ENCODE data around the gene ARSI.
A peak's percentile ranks its signal among the peaks of the same experiment; 100 is the strongest.

ARSI gene

GRCh38 chr5:150326707-150327106 is 24.0 kb upstream of the ARSI start:
- no peak for DNase-seq

GRCh38 chr5:150325426-150325825 is 22.7 kb upstream of the ARSI start:
- no peak for DNase-seq

- DNase-seq, result no peak
Measured at GRCh38 chr5:150323819-150324218, 21.1 kb upstream of the ARSI start.

- DNase-seq, result no peak
Measured at GRCh38 chr5:150323092-150323491, 20.4 kb upstream of the ARSI start.

GRCh38 chr5:150322202-150322601 is 19.5 kb upstream of the ARSI start:
- no peak for DNase-seq

GRCh38 chr5:150321784-150322183 is 19.1 kb upstream of the ARSI start:
- no peak for DNase-seq

GRCh38 chr5:150321211-150321610 is 18.5 kb upstream of the ARSI start:
- DNase-seq, result no peak

- DNase-seq, result peak; percentile 72
Measured at GRCh38 chr5:150320044-150320613, 17.4 kb upstream of the ARSI start.

- DNase-seq, result no peak
Measured at GRCh38 chr5:150319484-150319790, 16.7 kb upstream of the ARSI start.

GRCh38 chr5:150318613-150319483 is 16.1 kb upstream of the ARSI start:
- no peak for DNase-seq

GRCh38 chr5:150317048-150318003 is 14.6 kb upstream of the ARSI start:
- DNase-seq, result no peak

- DNase-seq, result no peak
Measured at GRCh38 chr5:150316320-150316719, 13.6 kb upstream of the ARSI start.

- DNase-seq, result no peak
Measured at GRCh38 chr5:150315245-150315644, 12.5 kb upstream of the ARSI start.

- no peak for DNase-seq
Measured at GRCh38 chr5:150313921-150314716, 11.4 kb upstream of the ARSI start.

- no peak for DNase-seq
Measured at GRCh38 chr5:150313501-150313900, 10.8 kb upstream of the ARSI start.

GRCh38 chr5:150312518-150312917 is 9.8 kb upstream of the ARSI start:
- DNase-seq, result no peak

- DNase-seq, result no peak
Measured at GRCh38 chr5:150311015-150311692, 8.4 kb upstream of the ARSI start.

- no peak for DNase-seq
Measured at GRCh38 chr5:150310246-150310645, 7.5 kb upstream of the ARSI start.

GRCh38 chr5:150309886-150310239 is 7.2 kb upstream of the ARSI start:
- no peak for DNase-seq

GRCh38 chr5:150309101-150309885 is 6.6 kb upstream of the ARSI start:
- no peak for DNase-seq
